ENCODE data around the gene COL9A3.
"Not testable (repeated sequence)": the region's sequence is repeated elsewhere in the genome, so short reads cannot be mapped to it uniquely, and the experiment has no call there.

COL9A3 gene

DNA sequence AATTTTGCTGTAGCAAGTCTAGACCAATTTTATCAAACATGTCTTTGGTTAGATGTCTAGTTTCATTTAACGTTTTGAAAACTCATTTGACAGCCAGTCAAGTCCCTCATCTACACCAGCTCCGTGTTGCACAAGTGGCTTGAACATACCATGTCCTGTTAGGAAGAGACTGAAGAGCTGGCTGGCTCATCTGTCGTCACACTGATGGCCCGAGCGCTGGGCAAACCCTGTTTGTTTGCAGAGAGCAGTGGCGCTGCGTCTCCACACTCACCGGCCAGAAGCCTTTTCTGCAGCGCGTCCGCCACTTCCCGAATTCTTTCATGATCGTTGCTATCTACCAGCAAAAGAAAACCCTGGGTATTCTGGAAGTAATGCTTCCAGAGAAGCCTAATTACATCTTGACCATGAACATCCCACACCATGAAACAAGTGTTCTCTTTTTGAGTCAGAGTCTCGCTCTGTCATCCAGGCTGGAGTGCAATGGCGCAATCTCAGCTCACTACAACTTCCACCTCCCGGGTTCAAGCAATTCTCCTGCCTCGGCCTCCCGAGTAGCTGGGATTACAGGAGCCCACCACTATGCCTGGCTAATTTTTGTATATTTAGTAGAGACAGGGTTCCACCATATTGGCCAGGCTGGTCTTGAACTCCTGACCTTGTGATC, 55.5 kb downstream of the COL9A3 start:
- no peak overlapping the region for H2BK5ac ChIP-seq (ENCODE audit: low read length)
- no peak overlapping the region for H3K4me3 ChIP-seq (ENCODE audit: low read length in 2 of 2)
- no peak overlapping the region for H2AFZ ChIP-seq (ENCODE audit: low read length)
- H2AK5ac ChIP-seq (ENCODE audit: low read depth, low read length): no peak overlapping the region
- no peak overlapping the region for H2BK12ac ChIP-seq (ENCODE audit: low read length)
- no peaks in the 10 kb centered on the region for H3K79me1 ChIP-seq (ENCODE audit: low read depth, low read length)
- no peak overlapping the region for H3K27ac ChIP-seq (replicated peaks; ENCODE audit: low read length)
- no peak overlapping the region for H3K9ac ChIP-seq (ENCODE audit: low read depth, low read length, poor library complexity)
- H3K23ac ChIP-seq (ENCODE audit: low read depth, low read length, poor library complexity): no peak overlapping the region
- WGBS, 2 donors (ENCODE audit: extremely low coverage in 2 of 2, insufficient read length in 2 of 2, insufficient replicate concordance in 1 of 2): no CpG with 5 or more reads among the region's 18 CpGs
- no peak overlapping the region for H3K4ac ChIP-seq (ENCODE audit: low read length)
- no peak overlapping the region for H3K14ac ChIP-seq (ENCODE audit: low read length)
- no peak overlapping the region for H4K91ac ChIP-seq (ENCODE audit: low read depth, low read length, poor library complexity)
- no peak overlapping the region for H3K4me2 ChIP-seq (ENCODE audit: insufficient read depth, low read length, poor library complexity, severe bottlenecking)
- no peak overlapping the region for H2BK15ac ChIP-seq (ENCODE audit: low read length)
- no peak overlapping the region for H2BK120ac ChIP-seq (ENCODE audit: low read depth, low read length)
- no peaks in the 10 kb centered on the region for H3K9me3 ChIP-seq (replicated peaks in 1 of 2; ENCODE audit: control insufficient read depth in 2 of 2, insufficient read depth in 1 of 2, low read depth in 1 of 2, low read length in 2 of 2)
- H3K4me1 ChIP-seq (ENCODE audit: control insufficient read depth in 2 of 2, insufficient read depth in 1 of 2, low read depth in 1 of 2, low read length in 2 of 2): peaks cover 0 to 8% of the 10 kb centered on the region in 2 donors
- no peak for DNase-seq (ENCODE audit: low spot score)
- no peaks in the 10 kb centered on the region for H3K36me3 ChIP-seq (replicated peaks in 1 of 2; ENCODE audit: control insufficient read depth in 2 of 2, insufficient read depth in 2 of 2, low read length in 2 of 2)
- no peak overlapping the region for H4K8ac ChIP-seq (ENCODE audit: low read depth, low read length)
- no peak overlapping the region for H3K18ac ChIP-seq (ENCODE audit: low read length)
- no peaks in the 10 kb centered on the region for H3K27me3 ChIP-seq (ENCODE audit: control insufficient read depth in 3 of 3, insufficient read depth in 3 of 3, low read depth in 1 of 3, low read length in 3 of 3)

- Histone ChIP-seq H3K36me3 (replicated peaks in 1 of 2; ENCODE audit: control insufficient read depth in 2 of 2, insufficient read depth in 2 of 2, low read length in 2 of 2) (no peaks in the 10 kb centered on the region), H3K4ac (ENCODE audit: low read length) (no peak overlapping the region), H3K4me1 (ENCODE audit: control insufficient read depth in 2 of 2, insufficient read depth in 1 of 2, low read depth in 1 of 2, low read length in 2 of 2) (peaks cover 0 to 8% of the 10 kb centered on the region in 2 donors), H2AFZ (ENCODE audit: low read length) (no peak overlapping the region), H3K27me3 (ENCODE audit: control insufficient read depth in 3 of 3, insufficient read depth in 3 of 3, low read depth in 1 of 3, low read length in 3 of 3) (no peaks in the 10 kb centered on the region), H3K14ac (ENCODE audit: low read length) (no peak overlapping the region), H3K4me3 (ENCODE audit: low read length in 2 of 2) (no peak overlapping the region), H2BK15ac (ENCODE audit: low read length) (no peak overlapping the region), H3K23ac (ENCODE audit: low read depth, low read length, poor library complexity) (no peak overlapping the region), H3K9ac (ENCODE audit: low read depth, low read length, poor library complexity) (no peak overlapping the region), H3K4me2 (ENCODE audit: insufficient read depth, low read length, poor library complexity, severe bottlenecking) (no peak overlapping the region), H4K91ac (ENCODE audit: low read depth, low read length, poor library complexity) (no peak overlapping the region), H3K79me1 (ENCODE audit: low read depth, low read length) (no peaks in the 10 kb centered on the region), H2BK120ac (ENCODE audit: low read depth, low read length) (no peak overlapping the region), H2BK5ac (ENCODE audit: low read length) (no peak overlapping the region), H3K27ac (replicated peaks; ENCODE audit: low read length) (no peak overlapping the region), H3K18ac (ENCODE audit: low read length) (no peak overlapping the region), H3K9me3 (replicated peaks in 1 of 2; ENCODE audit: control insufficient read depth in 2 of 2, insufficient read depth in 1 of 2, low read depth in 1 of 2, low read length in 2 of 2) (no peaks in the 10 kb centered on the region), H2AK5ac (ENCODE audit: low read depth, low read length) (no peak overlapping the region), H4K8ac (ENCODE audit: low read depth, low read length) (no peak overlapping the region), H2BK12ac (ENCODE audit: low read length) (no peak overlapping the region)
- no peak for DNase-seq (ENCODE audit: low spot score)
- no CpG with 5 or more reads among the region's 6 CpGs for WGBS, 2 donors (ENCODE audit: extremely low coverage in 2 of 2, insufficient read length in 2 of 2, insufficient replicate concordance in 1 of 2)
These were observed 56.0 kb downstream of the COL9A3 start for GRCh38 chr20:62872862-62873261.

DNA sequence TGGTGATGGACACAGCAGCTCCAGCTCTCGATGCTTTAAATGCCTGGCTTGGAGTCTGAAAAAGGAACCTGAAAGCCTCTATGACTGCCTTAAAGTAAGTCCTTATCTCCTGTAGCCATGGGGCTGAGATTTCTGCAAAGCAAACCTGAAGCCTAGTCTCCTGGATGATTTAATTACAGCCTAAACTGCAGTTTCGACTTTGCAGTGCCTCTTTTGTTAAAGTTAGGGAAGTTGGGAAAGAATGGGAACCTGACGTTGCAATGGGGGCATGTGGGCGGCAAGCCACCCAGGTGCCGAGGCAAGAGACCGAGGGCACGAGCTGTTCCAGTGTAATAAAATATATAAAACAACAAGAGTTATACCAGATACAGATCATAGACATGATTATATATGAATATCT, 56.4 kb downstream of the COL9A3 start:
- no peak overlapping the region for H3K18ac ChIP-seq (ENCODE audit: low read length)
- H3K4ac ChIP-seq (ENCODE audit: low read length): no peak overlapping the region
- H3K79me1 ChIP-seq (ENCODE audit: low read depth, low read length): no peaks in the 10 kb centered on the region
- no peak overlapping the region for H2AFZ ChIP-seq (ENCODE audit: low read length)
- no peak overlapping the region for H3K14ac ChIP-seq (ENCODE audit: low read length)
- no peak overlapping the region for H3K4me2 ChIP-seq (ENCODE audit: insufficient read depth, low read length, poor library complexity, severe bottlenecking)
- H4K8ac ChIP-seq (ENCODE audit: low read depth, low read length): no peak overlapping the region
- no peak overlapping the region for H3K27ac ChIP-seq (replicated peaks; ENCODE audit: low read length)
- no peak overlapping the region for H3K4me3 ChIP-seq (ENCODE audit: low read length in 2 of 2)
- H3K36me3 ChIP-seq (replicated peaks in 1 of 2; ENCODE audit: control insufficient read depth in 2 of 2, insufficient read depth in 2 of 2, low read length in 2 of 2): no peaks in the 10 kb centered on the region
- WGBS, 2 donors (ENCODE audit: extremely low coverage in 2 of 2, insufficient read length in 2 of 2, insufficient replicate concordance in 1 of 2): no CpG with 5 or more reads among the region's 7 CpGs
- H4K91ac ChIP-seq (ENCODE audit: low read depth, low read length, poor library complexity): no peak overlapping the region
- no peak for DNase-seq (ENCODE audit: low spot score)
- peaks cover 0 to 8% of the 10 kb centered on the region in 2 donors for H3K4me1 ChIP-seq (ENCODE audit: control insufficient read depth in 2 of 2, insufficient read depth in 1 of 2, low read depth in 1 of 2, low read length in 2 of 2)
- no peak overlapping the region for H2BK120ac ChIP-seq (ENCODE audit: low read depth, low read length)
- no peak overlapping the region for H3K23ac ChIP-seq (ENCODE audit: low read depth, low read length, poor library complexity)
- H3K9ac ChIP-seq (ENCODE audit: low read depth, low read length, poor library complexity): no peak overlapping the region
- H2BK12ac ChIP-seq (ENCODE audit: low read length): no peak overlapping the region
- no peaks in the 10 kb centered on the region for H3K9me3 ChIP-seq (replicated peaks in 1 of 2; ENCODE audit: control insufficient read depth in 2 of 2, insufficient read depth in 1 of 2, low read depth in 1 of 2, low read length in 2 of 2)
- H2BK15ac ChIP-seq (ENCODE audit: low read length): no peak overlapping the region
- no peaks in the 10 kb centered on the region for H3K27me3 ChIP-seq (ENCODE audit: control insufficient read depth in 3 of 3, insufficient read depth in 3 of 3, low read depth in 1 of 3, low read length in 3 of 3)
- H2BK5ac ChIP-seq (ENCODE audit: low read length): no peak overlapping the region
- H2AK5ac ChIP-seq (ENCODE audit: low read depth, low read length): no peak overlapping the region

- not testable (repeated sequence) for H2BK12ac ChIP-seq (ENCODE audit: low read length); H3K9ac ChIP-seq (ENCODE audit: low read depth, low read length, poor library complexity); H3K9me3 ChIP-seq (replicated peaks in 1 of 2; ENCODE audit: control insufficient read depth in 2 of 2, insufficient read depth in 1 of 2, low read depth in 1 of 2, low read length in 2 of 2); DNase-seq (ENCODE audit: low spot score); H4K91ac ChIP-seq (ENCODE audit: low read depth, low read length, poor library complexity); H3K14ac ChIP-seq (ENCODE audit: low read length); H3K4me3 ChIP-seq (ENCODE audit: low read length in 2 of 2); H3K4me1 ChIP-seq (ENCODE audit: control insufficient read depth in 2 of 2, insufficient read depth in 1 of 2, low read depth in 1 of 2, low read length in 2 of 2); H3K4me2 ChIP-seq (ENCODE audit: insufficient read depth, low read length, poor library complexity, severe bottlenecking); H3K27ac ChIP-seq (replicated peaks; ENCODE audit: low read length); H3K23ac ChIP-seq (ENCODE audit: low read depth, low read length, poor library complexity); H3K36me3 ChIP-seq (replicated peaks in 1 of 2; ENCODE audit: control insufficient read depth in 2 of 2, insufficient read depth in 2 of 2, low read length in 2 of 2); H4K8ac ChIP-seq (ENCODE audit: low read depth, low read length); H2BK5ac ChIP-seq (ENCODE audit: low read length); H3K4ac ChIP-seq (ENCODE audit: low read length); H2BK15ac ChIP-seq (ENCODE audit: low read length); H2AK5ac ChIP-seq (ENCODE audit: low read depth, low read length); H3K79me1 ChIP-seq (ENCODE audit: low read depth, low read length); H3K27me3 ChIP-seq (ENCODE audit: control insufficient read depth in 3 of 3, insufficient read depth in 3 of 3, low read depth in 1 of 3, low read length in 3 of 3); H3K18ac ChIP-seq (ENCODE audit: low read length); H2BK120ac ChIP-seq (ENCODE audit: low read depth, low read length)
- no CpG with 5 or more reads among the region's 15 CpGs for WGBS, 2 donors (ENCODE audit: extremely low coverage in 2 of 2, insufficient read length in 2 of 2, insufficient replicate concordance in 1 of 2)
- peak overlapping the region; percentile 53 for H2AFZ ChIP-seq (ENCODE audit: low read length)
These were observed 56.8 kb downstream of the COL9A3 start for GRCh38 chr20:62873681-62874031.

Data from neuronal stem cell (in vitro differentiated cells).